SK-N-MC (cell line): ENCODE data around the gene LRRFIP2.

Experiments
- DNase-seq: peaks from one replicate; pipeline ENCODE4 v3.0.0-alpha.2; 2011; ENCODE audit warnings: low read depth, low spot score
- H3K27ac ChIP-seq: fragments of 200-600 bp; sonication (generic); 2 replicates; pipeline ENCODE4 v1.5.1; 2016; ENCODE audit warnings: mixed run types
- H3K36me3 ChIP-seq: fragments of 200-600 bp; sonication (generic); 2 replicates; pipeline ENCODE4 v1.6.1; 2017; ENCODE audit warnings: antibody characterized with exemption, low read length, mixed read lengths; ENCODE audit not compliant: insufficient read depth
- H3K4me3 ChIP-seq: fragments of 200-600 bp; sonication (generic); 2 replicates; pipeline ENCODE4 v1.5.1; 2016
- H3K9ac ChIP-seq: fragments of 200-600 bp; sonication (generic); 2 replicates; pipeline ENCODE4 v1.8.0; 2017; ENCODE audit warnings: mixed run types, mixed read lengths; ENCODE audit not compliant: insufficient read length
- H3K9me3 ChIP-seq: fragments of 200-600 bp; sonication (generic); 2 replicates; pipeline ENCODE4 v1.6.1; 2017; ENCODE audit warnings: low read depth, mild to moderate bottlenecking, antibody characterized with exemption, low read length, moderate library complexity, mixed read lengths
- EZH2 ChIP-seq: fragments of 200-600 bp; sonication (generic); IDR thresholded peaks from one replicate; pipeline ENCODE4 v1.6.1; 2017; ENCODE audit warnings: antibody characterized with exemption
- FOXP2 ChIP-seq: optimal IDR thresholded peaks from 2 replicates; pipeline ENCODE3; 2011; ENCODE audit warnings: mild to moderate bottlenecking, moderate library complexity; ENCODE audit not compliant: insufficient read depth; ENCODE audit errors: extremely low read length, control extremely low read depth
- POLR2AphosphoS5 ChIP-seq: IDR thresholded peaks from 2 replicates; pipeline ENCODE4 v1.6.1; 2012; ENCODE audit warnings: mild to moderate bottlenecking, low read depth, low read length, borderline replicate concordance

Gene LRRFIP2

DNA sequence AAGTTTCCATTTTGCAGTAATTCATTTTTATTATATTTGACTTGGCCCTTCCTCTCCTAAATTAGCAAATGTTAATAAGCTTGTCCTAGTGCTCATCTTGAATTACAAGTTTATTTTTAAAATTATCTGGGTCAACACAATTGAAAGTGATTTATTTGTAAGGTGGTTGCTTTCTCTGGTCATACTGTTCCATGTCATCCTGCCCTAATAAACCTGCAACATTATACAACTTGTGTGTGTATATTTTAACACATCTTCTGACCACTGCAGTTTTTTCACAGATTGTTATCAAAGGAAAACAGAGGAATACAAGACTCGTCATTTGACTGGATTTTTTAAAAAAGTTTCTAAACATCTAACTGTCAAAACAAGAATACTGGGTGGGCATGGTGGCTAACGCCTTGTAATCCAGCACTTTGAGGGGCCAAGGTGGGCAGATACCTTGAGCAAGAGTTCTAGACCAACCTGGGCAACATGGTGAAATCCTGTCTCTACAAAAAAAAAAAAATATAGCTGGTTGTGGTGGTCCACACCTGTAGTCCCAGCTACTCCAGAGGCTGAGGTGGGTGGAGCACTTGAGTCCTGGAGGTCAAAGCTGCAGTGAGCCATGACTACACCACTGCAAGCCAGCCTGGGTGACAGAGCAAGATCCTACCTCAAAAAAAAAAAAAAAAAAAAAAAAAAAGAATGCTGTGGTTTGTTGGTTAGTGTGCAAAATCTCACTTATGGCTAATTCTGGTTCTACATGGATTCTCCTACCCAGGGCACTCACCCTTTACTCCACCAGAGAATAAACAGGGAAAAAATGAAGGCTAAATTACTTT, 5.0 kb upstream of the LRRFIP2 start:
- no peak overlapping the region for H3K27ac ChIP-seq
- TF ChIP-seq FOXP2 (no peak), POLR2AphosphoS5 (no peak), EZH2 (no peak)
- DNase-seq, result no peak

DNA sequence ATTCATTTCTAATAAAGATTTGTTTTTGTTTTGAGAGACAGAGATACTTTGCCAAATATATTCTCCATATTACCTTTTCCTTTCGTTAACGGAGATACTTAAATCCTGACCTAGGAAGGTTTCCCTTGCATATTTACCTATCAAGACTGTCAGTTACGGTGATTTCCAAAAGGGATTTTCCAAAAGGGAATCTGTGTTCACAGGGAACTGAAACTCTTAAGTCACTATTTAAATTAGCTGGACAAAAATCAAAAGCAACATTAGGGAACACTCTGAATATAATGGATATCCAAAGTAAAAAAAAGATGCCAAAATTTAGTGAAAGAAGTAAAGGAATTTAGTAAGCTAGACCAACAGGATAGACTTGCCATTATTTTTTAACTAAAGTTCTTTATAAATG, 576 bp downstream of the LRRFIP2 start:
- no peak for TF ChIP-seq POLR2AphosphoS5
- TF ChIP-seq EZH2, result no peak
- no peak for TF ChIP-seq FOXP2
- no peak overlapping the region for H3K27ac ChIP-seq
- H3K9ac ChIP-seq, result no peak overlapping the region
- no peak overlapping the region for H3K4me3 ChIP-seq
- DNase-seq, result no peak
- H3K36me3 ChIP-seq, result no peaks in the 10 kb centered on the region
- no peaks in the 10 kb centered on the region for H3K9me3 ChIP-seq

More for the DNA sequence above, 5.0 kb upstream of the LRRFIP2 start:
- no peak overlapping the region for H3K4me3 ChIP-seq
- no peak overlapping the region for H3K9ac ChIP-seq
- H3K9me3 ChIP-seq, result no peaks in the 10 kb centered on the region
- no peaks in the 10 kb centered on the region for H3K36me3 ChIP-seq

DNA sequence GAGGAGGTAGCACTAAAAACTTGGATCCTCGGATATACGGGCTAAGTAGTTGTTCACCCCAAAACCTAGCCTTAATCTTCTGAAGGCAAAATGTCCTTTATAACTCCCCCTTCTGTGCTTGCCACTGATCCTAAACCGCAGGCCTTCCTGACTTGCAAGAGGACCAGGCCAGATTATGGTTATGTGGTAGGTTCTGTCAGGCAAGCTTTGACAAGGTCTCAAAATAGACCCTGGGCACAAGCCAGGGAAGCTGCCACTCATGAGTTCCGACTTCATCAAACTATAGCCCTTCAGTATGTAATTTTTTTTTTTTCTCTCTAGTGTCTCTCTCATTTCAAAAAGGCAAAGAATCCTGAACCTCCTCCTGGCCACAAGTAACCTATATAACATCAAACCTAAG, 3.2 kb downstream of the LRRFIP2 start:
- H3K4me3 ChIP-seq, result no peak overlapping the region
- no peaks in the 10 kb centered on the region for H3K36me3 ChIP-seq
- no peak overlapping the region for H3K9ac ChIP-seq
- H3K9me3 ChIP-seq, result no peaks in the 10 kb centered on the region
- TF ChIP-seq POLR2AphosphoS5 (no peak), EZH2 (no peak), FOXP2 (no peak)
- DNase-seq, result no peak
- H3K27ac ChIP-seq, result no peak overlapping the region

DNA sequence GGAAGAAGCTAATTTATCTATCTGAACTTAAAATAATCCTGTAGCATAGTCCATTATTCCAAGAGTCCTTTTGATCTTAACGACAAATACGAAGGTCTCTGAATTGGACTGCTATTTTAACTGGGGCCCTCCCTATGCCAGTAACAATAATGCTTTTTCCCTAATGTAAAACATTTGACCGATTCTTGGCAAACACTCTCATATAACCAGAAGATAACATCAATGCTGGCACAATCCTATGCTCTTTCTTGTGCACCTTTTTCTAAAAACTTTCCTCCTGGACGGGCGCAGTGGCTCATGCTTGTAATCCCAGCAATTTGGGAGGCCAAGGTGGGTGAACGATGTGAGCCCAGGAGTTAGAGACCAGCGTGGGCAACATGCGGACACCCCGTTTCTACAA, 3.9 kb downstream of the LRRFIP2 start:
- H3K9me3 ChIP-seq, result no peaks in the 10 kb centered on the region
- no peak for TF ChIP-seq EZH2
- TF ChIP-seq POLR2AphosphoS5, result no peak
- no peak for TF ChIP-seq FOXP2
- no peak overlapping the region for H3K4me3 ChIP-seq
- no peaks in the 10 kb centered on the region for H3K36me3 ChIP-seq
- DNase-seq, result no peak
- no peak overlapping the region for H3K9ac ChIP-seq
- no peak overlapping the region for H3K27ac ChIP-seq

DNA sequence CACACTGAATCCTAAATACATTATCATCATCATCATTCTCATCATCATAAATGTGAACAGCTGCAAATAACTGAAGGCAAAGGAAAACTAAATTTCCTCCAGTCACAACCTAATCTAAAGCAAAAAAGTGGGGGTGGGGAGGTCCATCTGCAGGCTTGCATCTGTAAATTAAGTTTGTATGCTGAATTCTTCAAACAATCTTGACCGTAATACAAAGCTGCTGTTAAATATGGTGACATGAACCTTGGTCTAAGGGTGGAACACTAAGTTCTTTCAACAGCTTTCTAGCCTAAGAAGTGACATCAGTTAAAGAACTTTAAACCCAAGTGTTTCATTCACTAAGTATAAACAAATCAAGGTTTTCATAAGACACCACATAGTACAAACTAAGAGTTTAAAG, 4.3 kb downstream of the LRRFIP2 start:
- DNase-seq, result no peak
- Histone ChIP-seq H3K27ac (no peak overlapping the region), H3K4me3 (no peak overlapping the region), H3K9ac (no peak overlapping the region), H3K9me3 (no peaks in the 10 kb centered on the region), H3K36me3 (no peaks in the 10 kb centered on the region)
- TF ChIP-seq FOXP2, result no peak
- TF ChIP-seq POLR2AphosphoS5, result no peak
- TF ChIP-seq EZH2, result no peak

DNA sequence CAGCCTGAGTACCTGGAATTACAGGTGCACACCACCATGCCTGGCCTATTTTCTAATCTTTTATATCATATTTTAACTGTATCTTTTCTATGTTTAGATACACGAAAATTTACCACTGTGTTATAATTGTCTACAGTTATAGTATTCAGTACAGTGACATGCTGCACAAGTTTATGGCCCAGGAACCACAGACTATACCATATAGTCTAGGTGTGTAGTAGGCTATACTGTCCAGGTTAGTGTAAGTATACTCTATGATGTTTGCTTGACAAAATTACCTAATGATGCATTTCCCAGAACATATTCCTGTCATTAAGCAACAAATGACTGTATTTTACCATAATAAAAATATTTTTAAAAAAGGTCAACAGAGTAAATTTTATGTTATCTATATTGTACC, 5.5 kb downstream of the LRRFIP2 start:
- Histone ChIP-seq H3K9me3 (no peaks in the 10 kb centered on the region), H3K27ac (no peak overlapping the region), H3K9ac (no peak overlapping the region), H3K4me3 (no peak overlapping the region), H3K36me3 (no peaks in the 10 kb centered on the region)
- no peak for TF ChIP-seq EZH2
- no peak for TF ChIP-seq FOXP2
- no peak for TF ChIP-seq POLR2AphosphoS5
- no peak for DNase-seq

DNA sequence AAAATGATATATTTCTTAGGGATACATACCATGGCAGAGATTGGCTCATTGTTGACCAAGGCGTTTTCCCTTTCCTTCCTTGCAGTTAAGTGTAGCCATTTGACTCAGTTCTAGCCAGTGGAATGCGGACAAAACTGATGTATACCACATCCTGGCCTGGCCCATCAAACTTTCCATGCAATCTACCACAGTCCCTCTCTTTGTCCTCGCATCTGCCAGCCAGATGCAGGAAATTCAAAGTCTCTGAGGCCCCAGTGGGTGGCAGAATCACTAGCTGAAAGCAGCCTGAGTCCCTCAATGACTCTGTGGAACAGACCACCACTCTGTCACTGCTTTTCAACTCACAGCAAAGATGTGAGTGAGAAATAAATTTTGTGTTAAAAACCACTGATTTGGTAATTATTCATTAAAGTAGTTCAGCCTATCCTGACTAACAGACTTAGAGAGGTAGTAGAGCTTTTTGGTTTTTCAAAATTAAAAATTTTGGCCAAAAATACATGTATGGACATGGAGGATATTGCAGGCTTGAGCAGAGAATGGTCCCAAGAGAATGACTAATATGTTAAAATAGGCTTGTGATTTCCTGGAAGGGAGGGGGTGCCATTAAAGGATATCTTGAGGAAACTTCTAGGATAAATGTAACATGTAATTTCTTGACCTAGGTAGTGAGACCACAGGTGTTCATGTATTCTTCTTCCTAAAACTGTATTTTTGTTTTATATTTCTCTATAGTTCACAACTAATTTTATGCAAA, 10.9 kb downstream of the LRRFIP2 start:
- TF ChIP-seq FOXP2 (no peak), POLR2AphosphoS5 (no peak), EZH2 (no peak)
- no peak for DNase-seq
- no peaks in the 10 kb centered on the region for H3K36me3 ChIP-seq
- H3K27ac ChIP-seq, result peak overlapping the region; percentile 75
- H3K9me3 ChIP-seq, result no peaks in the 10 kb centered on the region
- H3K9ac ChIP-seq, result no peak overlapping the region
- no peak overlapping the region for H3K4me3 ChIP-seq

DNA sequence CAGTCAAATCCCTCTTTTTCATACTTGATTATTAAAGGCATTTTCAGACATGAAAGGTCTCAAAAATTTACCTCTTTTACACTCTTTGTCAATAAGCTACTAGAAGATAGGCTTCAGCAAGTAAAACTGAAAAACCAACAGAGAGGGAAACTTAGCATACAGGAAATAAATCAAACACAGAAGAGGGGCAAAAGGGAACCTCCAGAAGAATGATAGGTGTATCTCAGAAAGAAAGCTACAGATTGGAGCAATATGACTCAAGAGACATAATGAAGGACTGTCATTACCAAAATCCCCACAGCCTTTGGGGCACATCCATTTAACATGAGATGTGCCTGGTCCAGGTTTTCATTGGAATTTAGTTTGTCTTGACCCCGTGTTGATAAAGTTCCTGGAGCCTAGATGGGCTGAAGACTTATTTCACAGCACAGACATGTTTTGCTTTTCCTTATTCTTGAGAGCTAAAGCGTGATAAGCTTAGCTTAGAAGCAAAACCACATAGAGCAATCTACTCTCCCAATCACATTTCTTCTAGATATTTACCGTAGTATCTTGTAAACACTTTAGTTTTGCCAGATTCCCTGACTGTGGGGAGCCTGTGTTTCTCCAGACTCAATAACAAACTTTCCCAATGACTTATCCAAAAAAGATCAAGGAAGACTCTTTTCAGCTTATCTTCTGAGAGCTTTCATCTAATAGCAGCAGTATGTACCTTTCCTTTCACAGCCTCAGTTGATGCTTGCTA, 11.7 kb downstream of the LRRFIP2 start:
- H3K36me3 ChIP-seq, result no peaks in the 10 kb centered on the region

More for the DNA sequence above, 11.7 kb downstream of the LRRFIP2 start:
- DNase-seq, result no peak
- Histone ChIP-seq H3K4me3 (no peak overlapping the region), H3K27ac (peak overlapping the region; percentile 75), H3K9ac (no peak overlapping the region), H3K9me3 (no peaks in the 10 kb centered on the region)
- no peak for TF ChIP-seq FOXP2
- no peak for TF ChIP-seq EZH2
- no peak for TF ChIP-seq POLR2AphosphoS5
